K562 (cell line): Measurements from ENCODE around the gene COQ8B. TPM values are rescaled to one million over a fixed set of nuclear protein-coding genes. Genes with fewer than 3 reads are reported as not detected.

Experiments
- ADNP ChIP-seq: fragments of 200-800 bp; sonication (Bioruptor generic); IDR thresholded peaks from 2 replicates; pipeline ENCODE4 v1.6.1; 2016; ENCODE audit warnings: missing genetic modification characterization, missing compliant biosample characterization
- ARID1B ChIP-seq: fragments of 450-650 bp; IDR thresholded peaks from 2 replicates; pipeline ENCODE4 v1.6.1; 2016; ENCODE audit warnings: antibody characterized with exemption, mild to moderate bottlenecking, inconsistent platforms
- C11orf30 ChIP-seq: fragments of 450-650 bp; IDR thresholded peaks from 2 replicates; pipeline ENCODE4 v1.6.1; 2016; ENCODE audit warnings: low read depth, mild to moderate bottlenecking
- CXXC5 ChIP-seq: fragments of 250-450 bp; sonication (Bioruptor Pico); IDR thresholded peaks from 2 replicates; pipeline ENCODE4 v1.8.0; 2022; ENCODE audit warnings: inconsistent platforms, mild to moderate bottlenecking, moderate library complexity
- HIVEP1 ChIP-seq: fragments of 250-450 bp; sonication (Bioruptor Pico); IDR thresholded peaks from 2 replicates; pipeline ENCODE4 v1.4.0; 2020; ENCODE audit warnings: mild to moderate bottlenecking
- NCOA6 ChIP-seq: fragments of 450-650 bp; IDR thresholded peaks from 2 replicates; pipeline ENCODE4 v1.6.1; 2017; ENCODE audit warnings: mild to moderate bottlenecking
- PTTG1 ChIP-seq: fragments of 450-650 bp; IDR thresholded peaks from 2 replicates; pipeline ENCODE4 v1.6.1; 2016; ENCODE audit warnings: low read depth, mild to moderate bottlenecking, missing genetic modification characterization, missing compliant biosample characterization
- PURB ChIP-seq: sonication (generic); formaldehyde crosslinking; IDR thresholded peaks from 2 replicates; pipeline ENCODE4 v1.9.0; 2021; ENCODE audit warnings: low read depth, mild to moderate bottlenecking, missing genetic modification reagents
- RBFOX2 ChIP-seq: fragments of 200-400 bp; formaldehyde crosslinking; IDR thresholded peaks from 2 replicates; pipeline ENCODE4 v1.6.1; 2017; ENCODE audit warnings: low read depth, mild to moderate bottlenecking, low read length, moderate library complexity
- SMARCE1 ChIP-seq: fragments of 450-650 bp; IDR thresholded peaks from 2 replicates; pipeline ENCODE4 v1.7.1; 2016; ENCODE audit warnings: mild to moderate bottlenecking
- STAT5B ChIP-seq: fragments of 250-450 bp; sonication (Bioruptor Pico); IDR thresholded peaks from 2 replicates; pipeline ENCODE4 v1.8.0; 2021; ENCODE audit warnings: mild to moderate bottlenecking, inconsistent platforms
- TCFL5 ChIP-seq: fragments of 250-450 bp; sonication (Bioruptor Pico); conservative IDR thresholded peaks from 2 replicates; pipeline ENCODE4 v1.6.1; 2021; ENCODE audit warnings: mild to moderate bottlenecking, moderate library complexity, matching md5 sums
- ZFP36 ChIP-seq: fragments of 150-350 bp; IDR thresholded peaks from 2 replicates; pipeline ENCODE4 v1.6.1; 2018; ENCODE audit warnings: low read length, low read depth; ENCODE audit not compliant: partially characterized antibody
- ZNF347 ChIP-seq: fragments of 450-650 bp; formaldehyde crosslinking; IDR thresholded peaks from 2 replicates; pipeline ENCODE4 v1.4.0; 2020; ENCODE audit warnings: low read depth, mild to moderate bottlenecking, moderate library complexity
- ZNF436 ChIP-seq: fragments of 250-450, 450-650 bp; sonication (Bioruptor Pico); formaldehyde crosslinking; IDR thresholded peaks from 2 replicates; pipeline ENCODE4 v1.7.0; 2020; ENCODE audit warnings: mild to moderate bottlenecking
- ZNF507 ChIP-seq: conservative IDR thresholded peaks from 2 replicates; pipeline ENCODE4 v1.6.1; 2017; ENCODE audit warnings: missing genetic modification characterization, missing compliant biosample characterization
- ZNF639 ChIP-seq, 2 experiments: fragments of 200-800 bp in 1 of 2; sonication (Bioruptor generic) in 1 of 2; sonication (generic) in 1 of 2; formaldehyde crosslinking in 1 of 2; IDR thresholded peaks in 1 of 2; conservative IDR thresholded peaks in 1 of 2; 2 replicates each; pipeline versions ENCODE4 v1.5.0 to v1.6.1; 2016 to 2020; ENCODE audit warnings: missing compliant biosample characterization in 1 of 2, missing genetic modification characterization in 1 of 2, missing genetic modification reagents in 1 of 2
- ZNF644 ChIP-seq: fragments of 200-800 bp; sonication (Bioruptor generic); IDR thresholded peaks from 2 replicates; pipeline ENCODE4 v1.6.1; 2016; ENCODE audit warnings: low read depth, missing genetic modification characterization, missing compliant biosample characterization
- polyA plus RNA-seq, 8 experiments: library from polyadenylated mRNA; depleted of rRNA in 4 of 8; stranded (reverse) in 5 of 8; unstranded in 3 of 8; fragments of >200 nt; fragmentation: Nextera tagmentation in 2 of 8; fragmentation: Illumina TruSeq in 1 of 8; extraction: Ambion mirVana in 2 of 8; extraction: Trizol in 1 of 8; gene quantifications; 2 replicates each; pipeline versions ENCODE4 v1.2.1 to v1.2.3, GENCODE V29; 2011 to 2014; ENCODE audit warnings: inconsistent platforms in 1 of 8, missing spikeins in 1 of 8
- total RNA-seq, 7 experiments: library from RNA; depleted of rRNA in 6 of 7; stranded (reverse); fragments of >200 nt in 6 of 7; fragmentation: Illumina TruSeq in 2 of 7; extraction: Trizol in 2 of 7; gene quantifications; 2 replicates each; pipeline versions ENCODE4 v1.2.1 to v1.2.3, GENCODE V29; 2011 to 2021; ENCODE audit warnings: low replicate concordance in 1 of 7
- TF ChIP-seq, protein P1 (sequence below): fragments of 250-450 bp; sonication (Bioruptor Pico); IDR thresholded peaks from 2 replicates; pipeline ENCODE4 v1.5.0; 2021; ENCODE audit warnings: mild to moderate bottlenecking, moderate library complexity

Gene COQ8B
- total and polyA plus RNA-seq, 9 of the 15 experiments (the other 6 are each of a cell fraction or from before 2014, with no cell fraction given) = 0.41 to 32.3 (median 12.9) TPM

GRCh38 chr19:40750058-40750873, 33.6 kb upstream of the COQ8B start, which contains the start of gene ACTMAP (continued):
- peak in 1 of 2 experiments; percentile 88; a peak in 2 of 4 replicates for TF ChIP-seq ZNF639 (CRISPR knock-in tag; conservative IDR thresholded peaks at IDR 0.05 in 1 of 2, IDR thresholded peaks at IDR 0.05 in 1 of 2)
- peak; percentile 81 for TF ChIP-seq ZNF644 (tag)
- peak; percentile 64; the same call in 1 of the 2 replicates for TF ChIP-seq PTTG1
- TF ChIP-seq, protein P1, sequence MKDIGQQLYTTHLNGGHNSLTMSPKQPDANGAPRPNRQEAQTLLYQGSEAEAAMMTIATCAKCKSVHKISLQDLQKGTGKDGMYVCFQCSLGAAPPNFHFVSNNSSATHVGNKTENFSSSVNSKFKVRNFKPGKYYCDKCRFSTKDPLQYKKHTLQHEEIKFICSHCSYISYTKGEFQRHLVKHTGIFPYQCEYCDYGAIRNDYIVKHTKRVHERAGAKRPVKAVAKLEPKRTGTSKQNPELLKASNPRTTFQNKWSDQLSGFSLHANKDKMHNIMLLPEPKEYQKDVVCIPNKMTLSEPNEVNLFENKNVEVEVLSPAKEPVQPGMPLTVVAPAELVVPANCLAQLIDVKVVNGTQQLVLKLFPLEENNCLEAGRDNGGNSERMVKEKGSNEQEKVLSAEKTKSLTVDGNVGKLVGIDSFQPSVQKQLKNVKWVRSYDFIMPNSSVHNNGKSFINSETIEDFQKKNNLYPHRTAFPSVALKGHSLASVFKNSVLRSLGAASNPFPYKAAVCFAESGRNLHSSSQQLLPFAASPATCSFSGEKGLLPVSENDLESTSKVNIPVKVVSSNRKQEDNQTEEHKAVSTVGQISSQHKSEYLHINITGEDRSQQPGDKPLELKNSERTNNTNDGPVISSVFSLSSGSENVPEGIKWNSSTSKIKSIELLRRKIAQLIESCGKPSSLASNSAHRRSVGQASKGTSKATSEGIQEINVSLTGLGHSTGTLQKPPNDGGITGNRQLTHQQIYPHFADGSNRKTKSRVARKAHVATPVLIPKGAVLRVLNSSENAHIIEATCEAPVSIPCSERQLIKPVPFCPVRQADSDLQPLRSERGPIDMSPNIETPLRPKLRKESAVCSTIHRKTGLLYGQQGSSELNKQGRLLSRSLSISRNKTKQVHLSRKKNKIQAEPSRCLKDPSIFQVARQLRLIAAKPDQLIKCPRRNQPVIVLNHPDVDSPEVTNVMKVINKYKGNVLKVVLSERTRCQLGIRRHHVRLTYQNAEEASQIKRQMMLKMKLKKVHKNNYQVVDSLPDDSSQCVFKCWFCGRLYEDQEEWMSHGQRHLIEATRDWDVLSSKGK = no peak
- TF ChIP-seq NCOA6 = no peak
- TF ChIP-seq PURB (CRISPR knock-in tag) = no peak
- peak; percentile 62 for TF ChIP-seq ARID1B
- no peak for TF ChIP-seq STAT5B
- TF ChIP-seq ZNF347 (CRISPR knock-in tag) = no peak
- no peak for TF ChIP-seq ZFP36
- TF ChIP-seq HIVEP1 (CRISPR knock-in tag) = no peak
- TF ChIP-seq CXXC5 = peak; percentile 99
- TF ChIP-seq SMARCE1 = peak; percentile 73; the same call in 1 of the 2 replicates
- TF ChIP-seq RBFOX2 = 0 out of 2 replicates have a peak, but pooled peaks have one; percentile 51
- TF ChIP-seq ZNF436 (CRISPR knock-in tag) = no peak
- TF ChIP-seq ZNF507 (tag) = no peak
- peak; percentile 24 for TF ChIP-seq C11orf30
- TF ChIP-seq TCFL5 = no peak; the same call in 1 of the 2 replicates
- TF ChIP-seq ADNP = no peak
